Transverse colon (tissue), 4 donors: Measurements from ENCODE around the gene MCOLN1. TPM values are rescaled to one million over a fixed set of nuclear protein-coding genes. Genes with fewer than 3 reads are reported as not detected.

ENCODE experiments used
- DNase-seq: peaks from one replicate; pipeline ENCODE4 v3.0.0-alpha.2; 2019
- H3K27ac ChIP-seq, 4 donors: fragments of 200-600 bp; sonication (generic); 2 replicates each; pipeline ENCODE4 v1.5.1; 2016 to 2018; ENCODE audit warnings: inconsistent platforms in 4 of 4
- H3K27me3 ChIP-seq: fragments of 200-600 bp; sonication (generic); 2 replicates; pipeline ENCODE4 v1.5.1; 2017; ENCODE audit warnings: inconsistent platforms
- H3K36me3 ChIP-seq, 4 donors: fragments of 200-600 bp; sonication (generic); 2 replicates each; pipeline ENCODE4 v1.5.1; 2017 to 2019; ENCODE audit warnings: inconsistent platforms in 4 of 4
- H3K4me1 ChIP-seq, 4 donors: fragments of 200-600 bp; sonication (generic); 2 replicates each; pipeline ENCODE4 v1.5.1; 2017 to 2020; ENCODE audit warnings: inconsistent platforms in 4 of 4
- H3K4me3 ChIP-seq, 4 donors: fragments of 200-600 bp; sonication (generic); 1 replicate in 1 of 4; 2 replicates in 3 of 4; pipeline versions ENCODE4 v1.5.1 to v1.6.1; 2017 to 2019; ENCODE audit warnings: inconsistent platforms in 4 of 4
- H3K9me3 ChIP-seq, 2 donors: fragments of 200-600 bp; sonication (generic); 2 replicates each; pipeline ENCODE4 v1.5.1; 2017 to 2019; ENCODE audit warnings: inconsistent platforms in 2 of 2
- CTCF ChIP-seq, 5 experiments: fragments of 200-600 bp in 3 of 5; fragments of 450-650 bp in 2 of 5; sonication (generic) in 3 of 5; IDR thresholded peaks; 1 replicate in 2 of 5; 2 replicates in 3 of 5; pipeline ENCODE4 v1.5.1; 2016 to 2017; ENCODE audit warnings: antibody characterized with exemption in 5 of 5, inconsistent platforms in 3 of 5, mild to moderate bottlenecking in 2 of 5, moderate library complexity in 1 of 5
- EP300 ChIP-seq: sonication (generic); formaldehyde crosslinking; IDR thresholded peaks from one replicate; pipeline ENCODE4 v1.6.1; 2017; ENCODE audit warnings: antibody characterized with exemption, low read depth
- POLR2A ChIP-seq: fragments of 450-650 bp; IDR thresholded peaks from one replicate; pipeline ENCODE4 v1.6.1; 2016; ENCODE audit warnings: antibody characterized with exemption, mild to moderate bottlenecking, moderate library complexity
- POLR2AphosphoS5 ChIP-seq, 3 donors: sonication (generic); formaldehyde crosslinking; IDR thresholded peaks; one replicate each; pipeline ENCODE4 v1.6.1; 2016; ENCODE audit warnings: antibody characterized with exemption in 3 of 3
- WGBS, 2 donors: methylation state at CpG; one replicate each; pipeline ENCODE4 v1.1.5; 2018; ENCODE audit warnings: low coverage in 1 of 2; 5-methylcytosine and 5-hydroxymethylcytosine counted together
- in situ Hi-C, 4 donors: fragments of 200-750 bp; cut with MboI; loops; one replicate each; pipeline versions ENCODE4 v1.15.0 to v1.15.1; 2017; ENCODE audit warnings: low sequenced_read_pairs in 3 of 4, low pct_ligation_motif_present in 1 of 4, low pct_unique_long_range_greater_than_20kb in 1 of 4
- intact Hi-C: fragments of 100-400 bp; cut with DNase I; formaldehyde crosslinking; loops from one replicate; pipeline ENCODE4 v1.15.1; 2023; ENCODE audit warnings: low total_unique reads
- total RNA-seq, 4 donors: library from RNA; depleted of rRNA; stranded (reverse); fragments of >200 nt; gene quantifications; one replicate each; pipeline ENCODE4 v1.1.0, GENCODE V29; 2016

Gene MCOLN1
- total RNA-seq, 4 donors from 2014 or later = 14.7 to 93.1 (median 23.9) TPM

- in situ Hi-C loops = loop anchor here in 3 of 4 donors (25.0 kb wide), 2 partner anchors 197 to 253 kb away; no protein-coding TSS in a partner anchor
- Histone ChIP-seq H3K27ac (no peak overlapping the region), H3K36me3 (peaks cover 0 to 36% (median 7%) of the 10 kb centered on the region in 4 donors), H3K9me3 (no peaks in the 10 kb centered on the region), H3K4me1 (no peaks in the 10 kb centered on the region), H3K27me3 (no peaks in the 10 kb centered on the region), H3K4me3 (no peak overlapping the region)
- intact Hi-C loops = no loop called here
- TF ChIP-seq POLR2A (no peak), POLR2AphosphoS5 (IDR thresholded peaks at IDR 0.05) (no peak), CTCF (IDR thresholded peaks at IDR 0.05) (no peak), EP300 (no peak)
- whole genome bisulfite sequencing, 2 donors = 50 to 70% methylated on average over 2 to 4 of the region's 4 CpGs
- DNase-seq = no peak
These were observed 36.7 kb downstream of the MCOLN1 start for GRCh38 chr19:7559102-7559501.

GRCh38 chr19:7560255-7560654 lies 37.8 kb downstream of the MCOLN1 start:
- H3K9me3 ChIP-seq = no peaks in the 10 kb centered on the region
- no peak overlapping the region for H3K27ac ChIP-seq
- TF ChIP-seq POLR2A = no peak
- TF ChIP-seq EP300 = no peak
- TF ChIP-seq CTCF (IDR thresholded peaks at IDR 0.05) = no peak

GRCh38 chr19:7561325-7561724 lies 38.9 kb downstream of the MCOLN1 start:
- intact Hi-C loops (no loop called here), in situ Hi-C loops (loop anchor here in 3 of 4 donors (10.0 to 25.0 kb wide), 4 partner anchors 123 to 251 kb away; partner anchors contain the start of gene TRAPPC5 (in 1 of the 3))
- Histone ChIP-seq H3K27ac (no peak overlapping the region), H3K36me3 (peaks cover 0 to 29% (median 7%) of the 10 kb centered on the region in 4 donors), H3K4me3 (no peak overlapping the region), H3K4me1 (no peaks in the 10 kb centered on the region), H3K9me3 (no peaks in the 10 kb centered on the region), H3K27me3 (no peaks in the 10 kb centered on the region)
- no peak for TF ChIP-seq POLR2AphosphoS5 (IDR thresholded peaks at IDR 0.05)
- no peak for DNase-seq
- 96% methylated on average over 16 of the region's 17 CpGs; no CpG with 5 or more reads in 1 of the 2 donors for whole genome bisulfite sequencing, 2 donors

More at GRCh38 chr19:7560255-7560654, 37.8 kb downstream of the MCOLN1 start:
- intact Hi-C loops (no loop called here), in situ Hi-C loops (loop anchor here in 3 of 4 donors (10.0 to 25.0 kb wide), 4 partner anchors 125 to 252 kb away; partner anchors contain the start of gene TRAPPC5 (in 1 of the 3))
- WGBS, 2 donors = 92% methylated on average over 2 of the region's 2 CpGs; no CpG with 5 or more reads in 1 of the 2 donors
- H3K4me1 ChIP-seq = no peaks in the 10 kb centered on the region
- no peaks in the 10 kb centered on the region for H3K27me3 ChIP-seq
- peaks cover 0 to 32% (median 7%) of the 10 kb centered on the region in 4 donors for H3K36me3 ChIP-seq
- H3K4me3 ChIP-seq = no peak overlapping the region
- DNase-seq = no peak

GRCh38 chr19:7562646-7563393 lies 40.4 kb downstream of the MCOLN1 start:
- 63 to 72% methylated on average over 6 to 16 of the region's 16 CpGs for WGBS, 2 donors
- H3K27ac ChIP-seq = no peak overlapping the region
- in situ Hi-C loops = loop anchor here in 3 of 4 donors (10.0 to 25.0 kb wide), 4 partner anchors 122 to 249 kb away; partner anchors contain the start of gene TRAPPC5 (in 1 of the 3)
- no peaks in the 10 kb centered on the region for H3K9me3 ChIP-seq
- intact Hi-C loops = no loop called here
- H3K4me1 ChIP-seq = no peaks in the 10 kb centered on the region
- DNase-seq = no peak
- H3K27me3 ChIP-seq = no peaks in the 10 kb centered on the region
- TF ChIP-seq POLR2A (no peak), EP300 (no peak), POLR2AphosphoS5 (IDR thresholded peaks at IDR 0.05) (no peak), CTCF (IDR thresholded peaks at IDR 0.05) (no peak)
- H3K36me3 ChIP-seq = peaks cover 0 to 18% (median 4%) of the 10 kb centered on the region in 4 donors
- H3K4me3 ChIP-seq = no peak overlapping the region
